Psoas muscle (tissue), 8 donors: ENCODE results near the gene TRIM25. TPM values are rescaled to one million over a fixed set of nuclear protein-coding genes. Genes with fewer than 3 reads are reported as not detected.

Experiments
- ATAC-seq, 4 donors: fragments of 200-7000 bp; cut with Tn5 transposase; one replicate each; pipeline ENCODE4 v1.9.1; 2020; ENCODE audit warnings: moderate library complexity in 3 of 4, mild to moderate bottlenecking in 2 of 4
- DNase-seq, 2 donors: peaks; one replicate each; pipeline ENCODE4 v3.0.0-alpha.2; 2020
- H3K27ac ChIP-seq: fragments of 200-600 bp; one replicate; pipeline ENCODE4 v1.8.0; 2022
- H3K27me3 ChIP-seq, 3 donors: fragments of 200-600 bp in 1 of 3; one replicate each; pipeline versions ENCODE4 v1.6.1 to v1.8.0; 2013 to 2022; ENCODE audit warnings: low read length in 2 of 3, mild to moderate bottlenecking in 2 of 3, moderate library complexity in 1 of 3; ENCODE audit not compliant: insufficient read depth in 3 of 3
- H3K36me3 ChIP-seq, 2 donors: fragments of 200-600 bp in 1 of 2; one replicate each; pipeline versions ENCODE4 v1.6.1 to v1.8.0; 2013 to 2022; ENCODE audit warnings: low read depth in 1 of 2, mild to moderate bottlenecking in 1 of 2, moderate library complexity in 1 of 2; ENCODE audit not compliant: insufficient read depth in 1 of 2
- H3K4me1 ChIP-seq: fragments of 200-600 bp; one replicate; pipeline ENCODE4 v1.8.0; 2022
- H3K4me3 ChIP-seq: fragments of 200-600 bp; one replicate; pipeline ENCODE4 v1.8.0; 2022; ENCODE audit warnings: mild to moderate bottlenecking
- H3K9me3 ChIP-seq: fragments of 200-600 bp; one replicate; pipeline ENCODE4 v1.8.0; 2022
- WGBS, 3 donors: extraction: QIAGEN DNeasy Blood & Tissue Kit; methylation state at CpG; one replicate each; pipeline versions ENCODE4 v1.1.6 to v1.1.7; 2013; 5-methylcytosine and 5-hydroxymethylcytosine counted together
- intact Hi-C, 2 donors: fragments of 100-400 bp; cut with DNase I; formaldehyde crosslinking; loops; one replicate each; pipeline versions ENCODE4 v1.11.0 to v1.14.2; 2022
- polyA plus RNA-seq, 3 donors: library from polyadenylated mRNA; stranded (reverse); fragments of 200-250 nt; gene quantifications; one replicate each; pipeline ENCODE4 v1.2.3, GENCODE V29; 2013
- total RNA-seq, 4 donors: library from RNA; stranded (reverse); fragmentation: NEBNext Ultra II Directional in 2 of 4; extraction: Animal tissue kit (Norgen Biotek cat#: 25700) in 2 of 4; gene quantifications; one replicate each; pipeline versions ENCODE4 v1.2.1 to v1.2.4, GENCODE V29; 2021 to 2023
- TF ChIP-seq, protein P1 (sequence below): fragments of 200-600 bp; IDR thresholded peaks from one replicate; pipeline ENCODE4 v1.8.0; 2022; ENCODE audit warnings: antibody characterized with exemption
- donor health status: healthy with polysubstance abuse.
- donor health status: DM: no; HTN: no; CAD: no; lungs with moderate emphysema.
- donor health status: Bipolar disorder and iron deficiency.
- donor health status: healthy.
- donor health status: DM: yes; HTN: yes; CAD: no.
- donor health status: DM: no; HTN: no; CAD: no.
- donor health status: DM: no; HTN: no; CAD: no.
- donor health status: DM: yes; HTN: yes; CAD: no.

TRIM25 gene
- total and polyA plus RNA-seq, 7 donors: 5.1 to 20.0 (median 12.4) TPM

- Histone ChIP-seq H3K4me1 (no peaks in the 10 kb centered on the region), H3K27me3 (no peaks in the 10 kb centered on the region), H3K4me3 (no peak overlapping the region), H3K36me3 (peaks cover 3 to 75% of the 10 kb centered on the region in 2 donors), H3K9me3 (no peaks in the 10 kb centered on the region), H3K27ac (no peak overlapping the region)
- intact Hi-C loops: no loop called here
- DNase-seq: no peak
- no peak for ATAC-seq
- TF ChIP-seq, protein P1, sequence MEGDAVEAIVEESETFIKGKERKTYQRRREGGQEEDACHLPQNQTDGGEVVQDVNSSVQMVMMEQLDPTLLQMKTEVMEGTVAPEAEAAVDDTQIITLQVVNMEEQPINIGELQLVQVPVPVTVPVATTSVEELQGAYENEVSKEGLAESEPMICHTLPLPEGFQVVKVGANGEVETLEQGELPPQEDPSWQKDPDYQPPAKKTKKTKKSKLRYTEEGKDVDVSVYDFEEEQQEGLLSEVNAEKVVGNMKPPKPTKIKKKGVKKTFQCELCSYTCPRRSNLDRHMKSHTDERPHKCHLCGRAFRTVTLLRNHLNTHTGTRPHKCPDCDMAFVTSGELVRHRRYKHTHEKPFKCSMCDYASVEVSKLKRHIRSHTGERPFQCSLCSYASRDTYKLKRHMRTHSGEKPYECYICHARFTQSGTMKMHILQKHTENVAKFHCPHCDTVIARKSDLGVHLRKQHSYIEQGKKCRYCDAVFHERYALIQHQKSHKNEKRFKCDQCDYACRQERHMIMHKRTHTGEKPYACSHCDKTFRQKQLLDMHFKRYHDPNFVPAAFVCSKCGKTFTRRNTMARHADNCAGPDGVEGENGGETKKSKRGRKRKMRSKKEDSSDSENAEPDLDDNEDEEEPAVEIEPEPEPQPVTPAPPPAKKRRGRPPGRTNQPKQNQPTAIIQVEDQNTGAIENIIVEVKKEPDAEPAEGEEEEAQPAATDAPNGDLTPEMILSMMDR: no peak
- WGBS, 3 donors: 95 to 98% (median 96%) methylated on average over 1 of the region's 1 CpG
These were observed 34.6 kb upstream of the TRIM25 start for GRCh38 chr17:56948491-56948890.

DNA sequence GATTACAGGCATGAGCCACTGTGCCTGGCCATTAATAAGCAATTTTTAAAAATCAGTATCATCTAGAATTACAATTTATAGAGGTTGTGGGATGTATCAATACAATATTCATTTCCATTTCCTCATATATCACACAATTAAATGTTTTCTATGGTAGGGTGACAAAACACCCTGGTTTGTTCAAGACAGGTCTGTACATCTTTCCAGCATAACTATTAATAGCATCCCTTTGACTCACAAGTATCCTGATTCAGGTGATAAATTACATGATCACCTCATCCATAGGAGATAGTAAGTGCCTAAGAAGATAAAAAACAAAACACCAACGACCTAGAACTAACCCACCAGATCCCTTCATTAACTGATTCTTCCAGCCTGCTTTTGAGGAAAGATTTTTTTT is 33.9 kb upstream of the TRIM25 start:
- Histone ChIP-seq H3K4me1 (no peaks in the 10 kb centered on the region), H3K27me3 (no peaks in the 10 kb centered on the region), H3K9me3 (no peaks in the 10 kb centered on the region), H3K4me3 (no peak overlapping the region), H3K36me3 (peaks cover 5 to 82% of the 10 kb centered on the region in 2 donors), H3K27ac (no peak overlapping the region)
- ATAC-seq: no peak
- 71 to 86% (median 83%) methylated on average over 1 of the region's 1 CpG for WGBS, 3 donors
- intact Hi-C loops: no loop called here
- no peak for DNase-seq
- TF ChIP-seq, protein P1: no peak

GRCh38 chr17:56945938-56946505 is 32.2 kb upstream of the TRIM25 start:
- Histone ChIP-seq H3K9me3 (no peaks in the 10 kb centered on the region), H3K27ac (no peak overlapping the region), H3K4me3 (no peak overlapping the region), H3K36me3 (peaks cover 5 to 99% of the 10 kb centered on the region in 2 donors), H3K27me3 (no peaks in the 10 kb centered on the region), H3K4me1 (no peaks in the 10 kb centered on the region)
- DNase-seq: no peak
- intact Hi-C loops: no loop called here
- 90 to 93% (median 90%) methylated on average over 3 of the region's 3 CpGs for WGBS, 3 donors
- TF ChIP-seq, protein P1: no peak
- ATAC-seq: no peak

- TF ChIP-seq, protein P1: no peak
- intact Hi-C loops: loop anchor here in 1 of 2 donors (5.0 kb wide), 1 partner anchor 36 kb away; no protein-coding TSS in a partner anchor
- H3K4me3 ChIP-seq: no peak overlapping the region
- peaks cover 5 to 97% of the 10 kb centered on the region in 2 donors for H3K36me3 ChIP-seq
- H3K9me3 ChIP-seq: no peaks in the 10 kb centered on the region
- H3K27ac ChIP-seq: no peak overlapping the region
- DNase-seq (no peak), ATAC-seq (no peak)
- WGBS, 3 donors: 87 to 94% (median 92%) methylated on average over 10 of the region's 10 CpGs
- H3K27me3 ChIP-seq: no peaks in the 10 kb centered on the region
- H3K4me1 ChIP-seq: no peaks in the 10 kb centered on the region
These were observed 29.8 kb upstream of the TRIM25 start for GRCh38 chr17:56943505-56944125.
